Endothelial cell (in vitro differentiated cells): ENCODE measurements around the gene BRAP. TPM values are rescaled to one million over a fixed set of nuclear protein-coding genes. Genes with fewer than 3 reads are reported as not detected.

Experiments used
- DNase-seq: peaks from one replicate; pipeline ENCODE4 v3.0.0; 2021; ENCODE audit warnings: low spot score
- H3K27ac Mint-ChIP-seq: one replicate; pipeline ENCODE4 v1.8.0; 2021; ENCODE audit warnings: mixed read lengths, inconsistent platforms; ENCODE audit not compliant: unreplicated experiment
- H3K27me3 Mint-ChIP-seq: one replicate; pipeline ENCODE4 v1.8.0; 2021; ENCODE audit warnings: mild to moderate bottlenecking, moderate library complexity, mixed read lengths, inconsistent platforms; ENCODE audit not compliant: unreplicated experiment
- H3K36me3 Mint-ChIP-seq: one replicate; pipeline ENCODE4 v1.8.0; 2021; ENCODE audit warnings: mild to moderate bottlenecking, low read depth, mixed read lengths, inconsistent platforms; ENCODE audit not compliant: unreplicated experiment
- H3K4me1 Mint-ChIP-seq: one replicate; pipeline ENCODE4 v1.8.0; 2021; ENCODE audit warnings: mild to moderate bottlenecking, mixed read lengths, inconsistent platforms; ENCODE audit not compliant: unreplicated experiment
- H3K4me3 Mint-ChIP-seq: one replicate; pipeline ENCODE4 v1.8.0; 2021; ENCODE audit warnings: mild to moderate bottlenecking, mixed read lengths, inconsistent platforms; ENCODE audit not compliant: unreplicated experiment
- H3K9me3 Mint-ChIP-seq: one replicate; pipeline ENCODE4 v1.8.0; 2021; ENCODE audit warnings: mixed read lengths, inconsistent platforms; ENCODE audit not compliant: unreplicated experiment
- CTCF ChIP-seq: fragments of 200-600 bp; sonication (generic); IDR thresholded peaks from one replicate; pipeline ENCODE4 v1.5.0; 2021; ENCODE audit warnings: antibody characterized with exemption; ENCODE audit not compliant: unreplicated experiment
- total RNA-seq: library from RNA; stranded (reverse); fragmentation: NEBNext Ultra II Directional; extraction: Animal tissue kit (Norgen Biotek cat#: 25700); gene quantifications from one replicate; pipeline ENCODE4 v1.2.1, GENCODE V29; 2021; ENCODE audit not compliant: unreplicated experiment

The BRAP gene
- total RNA-seq, 1 donor from 2014 or later, result 22.0 TPM

- no peak overlapping the region for H3K27ac Mint-ChIP-seq
- H3K36me3 Mint-ChIP-seq, result peaks cover 14% of the 10 kb centered on the region
- no peaks in the 10 kb centered on the region for H3K9me3 Mint-ChIP-seq
- no peak for TF ChIP-seq CTCF
- H3K27me3 Mint-ChIP-seq, result no peaks in the 10 kb centered on the region
- no peak for DNase-seq
- H3K4me1 Mint-ChIP-seq, result no peaks in the 10 kb centered on the region
- H3K4me3 Mint-ChIP-seq, result no peak overlapping the region
Observed at GRCh38 chr12:111643427-111643826, 42.3 kb downstream of the BRAP start.

GRCh38 chr12:111642681-111643426, 42.9 kb downstream of the BRAP start:
- H3K27ac Mint-ChIP-seq, result no peak overlapping the region
- H3K27me3 Mint-ChIP-seq, result no peaks in the 10 kb centered on the region
- no peak for DNase-seq
- no peak for TF ChIP-seq CTCF
- peaks cover 14% of the 10 kb centered on the region for H3K36me3 Mint-ChIP-seq
- H3K9me3 Mint-ChIP-seq, result no peaks in the 10 kb centered on the region
- H3K4me3 Mint-ChIP-seq, result no peak overlapping the region
- H3K4me1 Mint-ChIP-seq, result no peaks in the 10 kb centered on the region

- no peak for DNase-seq
- Mint-ChIP-seq H3K27me3 (no peaks in the 10 kb centered on the region), H3K9me3 (no peaks in the 10 kb centered on the region), H3K36me3 (peaks cover 4% of the 10 kb centered on the region), H3K4me3 (no peak overlapping the region), H3K4me1 (peaks cover 11% of the 10 kb centered on the region), H3K27ac (no peak overlapping the region)
- TF ChIP-seq CTCF, result no peak
Observed at GRCh38 chr12:111640506-111640905, 45.2 kb downstream of the BRAP start.

GRCh38 chr12:111638556-111638955, 47.2 kb downstream of the BRAP start:
- H3K4me1 Mint-ChIP-seq, result peaks cover 11% of the 10 kb centered on the region
- no peaks in the 10 kb centered on the region for H3K9me3 Mint-ChIP-seq
- no peak for DNase-seq
- TF ChIP-seq CTCF, result no peak
- H3K4me3 Mint-ChIP-seq, result no peak overlapping the region
- H3K27ac Mint-ChIP-seq, result no peak overlapping the region
- H3K36me3 Mint-ChIP-seq, result no peaks in the 10 kb centered on the region
- no peaks in the 10 kb centered on the region for H3K27me3 Mint-ChIP-seq

GRCh38 chr12:111636209-111636945, 49.4 kb downstream of the BRAP start:
- H3K9me3 Mint-ChIP-seq, result no peaks in the 10 kb centered on the region
- peaks cover 11% of the 10 kb centered on the region for H3K4me1 Mint-ChIP-seq
- DNase-seq, result peak; percentile 20
- peak overlapping the region; percentile 19 for H3K4me3 Mint-ChIP-seq
- no peaks in the 10 kb centered on the region for H3K36me3 Mint-ChIP-seq
- peak overlapping the region; percentile 59 for H3K27ac Mint-ChIP-seq
- no peak for TF ChIP-seq CTCF
- H3K27me3 Mint-ChIP-seq, result peaks cover 1% of the 10 kb centered on the region
